ENCODE results near the gene RAPGEF4. TPM values are rescaled to one million over a fixed set of nuclear protein-coding genes. Genes with fewer than 3 reads are reported as not detected.

RAPGEF4 gene
- total RNA-seq, 1 experiment from 2014 or later: not detected

GRCh38 chr2:172998547-172999272, 263.1 kb downstream of the RAPGEF4 start:
- DNase-seq (ENCODE audit: unreplicated experiment): peak; percentile 12
- Mint-ChIP-seq H3K4me3 (ENCODE audit: unreplicated experiment) (no peak overlapping the region), H3K27me3 (ENCODE audit: insufficient read depth, unreplicated experiment) (no peaks in the 10 kb centered on the region), H3K36me3 (ENCODE audit: insufficient read depth, unreplicated experiment) (no peaks in the 10 kb centered on the region), H3K4me1 (ENCODE audit: insufficient read depth, unreplicated experiment) (peaks cover 19% of the 10 kb centered on the region), H3K27ac (ENCODE audit: low read depth, unreplicated experiment) (no peak overlapping the region), H3K9me3 (ENCODE audit: unreplicated experiment) (no peaks in the 10 kb centered on the region)
- POLR2A ChIA-PET: interaction anchor here (0.6 to 1.1 kb wide), 2 partner anchors 28 to 1065 kb away, joined by 3 read pairs; no protein-coding TSS in a partner anchor
- no peak for TF ChIP-seq CTCF (IDR thresholded peaks at IDR 0.05; ENCODE audit: unreplicated experiment)
- CTCF ChIA-PET: interaction anchor here (1.0 kb wide), 2 partner anchors 10 to 24 kb away, joined by 3 to 5 read pairs; no protein-coding TSS in a partner anchor
- intact Hi-C loops (cut with micrococcal nuclease): no loop called here
- BruUV-seq (replicated peaks): no TSS peak

DNA sequence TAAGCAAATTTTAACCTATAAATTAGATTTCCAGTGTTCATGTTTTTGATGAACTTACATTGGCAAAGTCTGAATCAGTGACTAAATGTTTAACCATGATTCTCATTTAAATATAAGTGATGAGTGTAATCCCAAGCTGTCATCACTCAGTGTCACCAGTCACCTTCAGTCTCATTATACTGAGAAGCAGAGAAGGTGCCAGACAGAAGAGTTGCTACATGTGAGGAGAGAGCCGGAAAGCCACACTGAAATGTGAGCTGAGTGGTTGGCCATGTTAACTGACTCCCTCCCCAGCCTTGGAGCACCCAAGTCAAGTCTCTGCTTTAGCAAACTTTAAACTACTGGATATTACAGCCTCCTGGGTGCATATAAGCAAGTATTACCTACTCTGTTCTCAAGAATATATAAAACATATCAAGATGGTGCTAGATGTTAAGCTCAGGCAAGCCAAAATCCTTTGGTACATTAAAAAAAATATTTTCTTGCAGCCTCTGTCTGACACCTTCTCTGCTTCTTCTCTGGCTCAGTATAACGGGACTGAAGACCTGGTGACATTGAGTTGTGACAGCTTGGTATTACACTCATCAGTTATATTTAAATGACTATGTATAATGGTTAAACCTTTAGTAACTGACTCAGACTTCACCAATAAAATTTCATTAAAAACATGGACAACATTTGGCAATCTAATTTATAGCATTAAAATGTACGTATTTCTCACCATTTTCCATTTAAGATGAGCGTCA, 264.2 kb downstream of the RAPGEF4 start:
- no peak for DNase-seq (ENCODE audit: unreplicated experiment)
- no peak overlapping the region for H3K27ac Mint-ChIP-seq (ENCODE audit: low read depth, unreplicated experiment)
- BruUV-seq (replicated peaks): no TSS peak
- no peaks in the 10 kb centered on the region for H3K27me3 Mint-ChIP-seq (ENCODE audit: insufficient read depth, unreplicated experiment)
- TF ChIP-seq CTCF (IDR thresholded peaks at IDR 0.05; ENCODE audit: unreplicated experiment): no peak
- CTCF ChIA-PET: interaction anchor here (1.0 to 1.3 kb wide), 2 partner anchors 23 to 28 kb away, joined by 3 to 4 read pairs; no protein-coding TSS in a partner anchor
- no peaks in the 10 kb centered on the region for H3K9me3 Mint-ChIP-seq (ENCODE audit: unreplicated experiment)
- POLR2A ChIA-PET: interaction anchor here (0.8 to 1.1 kb wide), 3 partner anchors 11 to 29 kb away, joined by 3 read pairs; no protein-coding TSS in a partner anchor
- intact Hi-C loops (cut with micrococcal nuclease): no loop called here
- no peak overlapping the region for H3K4me3 Mint-ChIP-seq (ENCODE audit: unreplicated experiment)
- peaks cover 19% of the 10 kb centered on the region for H3K4me1 Mint-ChIP-seq (ENCODE audit: insufficient read depth, unreplicated experiment)
- H3K36me3 Mint-ChIP-seq (ENCODE audit: insufficient read depth, unreplicated experiment): no peaks in the 10 kb centered on the region

- no peaks in the 10 kb centered on the region for H3K27me3 Mint-ChIP-seq (ENCODE audit: insufficient read depth, unreplicated experiment)
- CTCF ChIA-PET: interaction anchor here (0.5 to 2.3 kb wide), 5 partner anchors 25 to 136 kb away, joined by 3 to 9 read pairs (median 3); no protein-coding TSS in a partner anchor
- BruUV-seq (replicated peaks): no TSS peak
- no peak overlapping the region for H3K27ac Mint-ChIP-seq (ENCODE audit: low read depth, unreplicated experiment)
- intact Hi-C loops (cut with micrococcal nuclease): no loop called here
- DNase-seq (ENCODE audit: unreplicated experiment): no peak
- POLR2A ChIA-PET: interaction anchor here (0.6 to 0.9 kb wide), 2 partner anchors 31 to 86 kb away, joined by 3 read pairs; no protein-coding TSS in a partner anchor
- H3K36me3 Mint-ChIP-seq (ENCODE audit: insufficient read depth, unreplicated experiment): no peaks in the 10 kb centered on the region
- H3K9me3 Mint-ChIP-seq (ENCODE audit: unreplicated experiment): no peaks in the 10 kb centered on the region
- no peak for TF ChIP-seq CTCF (IDR thresholded peaks at IDR 0.05; ENCODE audit: unreplicated experiment)
- no peak overlapping the region for H3K4me3 Mint-ChIP-seq (ENCODE audit: unreplicated experiment)
- H3K4me1 Mint-ChIP-seq (ENCODE audit: insufficient read depth, unreplicated experiment): peaks cover 3% of the 10 kb centered on the region
Observed at GRCh38 chr2:173001664-173002604, 266.3 kb downstream of the RAPGEF4 start.

All from MCF 10A (cell line).